H1 (cell line): Measurements from ENCODE around the gene SOBP. TPM values are rescaled to one million over a fixed set of nuclear protein-coding genes. Genes with fewer than 3 reads are reported as not detected.

Source experiments
- CBX8 ChIP-seq: fragments of 300-800, 300-1000 bp; sonication (generic); IDR thresholded peaks from 2 replicates; pipeline ENCODE4 v1.7.1; 2016; ENCODE audit warnings: low read depth, low read length, borderline replicate concordance
- CHD7 ChIP-seq: fragments of 300-600 bp; sonication (generic); IDR thresholded peaks from 2 replicates; pipeline ENCODE4 v1.7.1; 2012; ENCODE audit warnings: low read length, moderate library complexity, mild to moderate bottlenecking, inconsistent platforms; ENCODE audit not compliant: insufficient replicate concordance
- CTCF ChIP-seq, 3 experiments: IDR thresholded peaks; 1 replicate in 2 of 3; 2 replicates in 1 of 3; pipeline versions ENCODE4 v1.5.1 to v1.6.1; 2011; ENCODE audit warnings: low read length in 3 of 3, mild to moderate bottlenecking in 3 of 3, inconsistent platforms in 2 of 3, low read depth in 1 of 3, moderate library complexity in 1 of 3; ENCODE audit not compliant: insufficient read depth in 1 of 3; ENCODE audit errors: control extremely low read depth in 1 of 3
- KDM4A ChIP-seq: IDR thresholded peaks from one replicate; pipeline ENCODE4 v1.7.1; 2012; ENCODE audit warnings: low read depth, mild to moderate bottlenecking, moderate library complexity, low read length, inconsistent platforms; ENCODE audit not compliant: severe bottlenecking
- polyA plus RNA-seq, 7 experiments: library from polyadenylated mRNA; depleted of rRNA in 3 of 7; stranded (reverse) in 5 of 7; unstranded in 2 of 7; fragments of >200 nt in 5 of 7; fragments of 200-250 nt in 2 of 7; gene quantifications; 1 replicate in 5 of 7; 2 replicates in 1 of 7; 4 replicates in 1 of 7; pipeline versions ENCODE4 v1.2.1 to v1.2.3, GENCODE V29; 2011 to 2013; ENCODE audit warnings: missing spikeins in 2 of 7, mixed read lengths in 2 of 7
- total RNA-seq: library from RNA; stranded (reverse); fragmentation: NEBNext Ultra II Directional; extraction: Animal tissue kit (Norgen Biotek cat#: 25700); gene quantifications from 2 replicates; pipeline ENCODE4 v1.2.1, GENCODE V29; 2021
- TF ChIP-seq, protein P1 (sequence below): IDR thresholded peaks from 2 replicates; pipeline ENCODE4 v1.6.1; 2011; ENCODE audit warnings: low read depth, mild to moderate bottlenecking, low read length; ENCODE audit not compliant: insufficient read depth

Gene SOBP
- total and polyA plus RNA-seq, 2 of the 8 experiments (the other 6 are each of a cell fraction or from before 2014, with no cell fraction given) = 0.45 to 6.2 TPM

DNA sequence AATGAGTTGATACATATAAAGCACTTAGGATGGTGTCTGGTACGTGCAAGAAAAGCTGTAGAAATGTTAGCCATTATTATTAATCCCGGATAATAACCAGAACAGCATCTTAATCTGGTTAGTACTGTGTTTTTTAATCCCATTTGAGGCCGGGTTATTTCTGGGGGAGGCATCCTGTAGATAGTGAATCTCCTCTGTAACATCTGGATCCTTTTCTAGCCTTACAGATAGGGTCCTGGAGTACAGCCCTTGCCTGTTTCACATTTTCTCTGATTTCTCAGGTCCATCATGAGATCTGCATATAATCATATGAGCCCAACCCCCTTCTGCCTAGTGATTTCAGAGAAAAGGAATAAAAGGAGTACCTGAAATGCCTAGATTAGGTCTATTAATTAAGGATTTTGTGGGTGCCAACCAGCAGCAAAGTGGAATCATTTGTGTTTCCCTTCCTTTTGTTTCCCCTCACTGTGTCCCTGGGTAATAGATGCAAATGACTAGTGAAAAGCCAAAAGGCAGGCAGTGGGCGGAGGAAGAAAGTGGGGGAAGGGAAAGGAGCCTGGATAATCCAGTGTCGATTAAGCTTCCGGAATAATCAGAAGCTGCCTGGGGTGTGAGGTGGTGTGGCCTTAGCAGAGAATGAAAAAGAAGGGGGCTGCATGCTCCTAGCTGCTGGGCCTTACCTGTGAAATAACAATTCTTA lies 88.9 kb downstream of the SOBP start (continued):
- no peak for TF ChIP-seq CHD7
- TF ChIP-seq, protein P1, sequence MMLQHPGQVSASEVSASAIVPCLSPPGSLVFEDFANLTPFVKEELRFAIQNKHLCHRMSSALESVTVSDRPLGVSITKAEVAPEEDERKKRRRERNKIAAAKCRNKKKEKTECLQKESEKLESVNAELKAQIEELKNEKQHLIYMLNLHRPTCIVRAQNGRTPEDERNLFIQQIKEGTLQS = no peak
- TF ChIP-seq CBX8 = no peak
- no peak for TF ChIP-seq CTCF (IDR thresholded peaks at IDR 0.05; ENCODE audit: control extremely low read depth in 1 of 3, insufficient read depth in 1 of 3, low read depth in 1 of 3, low read length in 3 of 3)
- TF ChIP-seq KDM4A = no peak
